Right ventricle myocardium superior (tissue), 1 donor: ENCODE results near the gene BFSP2. TPM values are rescaled to one million over a fixed set of nuclear protein-coding genes. Genes with fewer than 3 reads are reported as not detected.
"Not testable (repeated sequence)": the region's sequence is repeated elsewhere in the genome, so short reads cannot be mapped to it uniquely, and the experiment has no call there.

Experiments
- ATAC-seq: fragments of 200-7000 bp; cut with Tn5 transposase; one replicate; pipeline ENCODE4 v1.9.1; 2020; ENCODE audit warnings: mild to moderate bottlenecking; ENCODE audit not compliant: poor library complexity
- DNase-seq: peaks from one replicate; pipeline ENCODE4 v3.0.0-alpha.2; 2020
- intact Hi-C: fragments of 100-400 bp; cut with DNase I; formaldehyde crosslinking; loops from one replicate; pipeline ENCODE4 v1.11.2; 2022
- total RNA-seq: library from RNA; stranded (reverse); fragmentation: NEBNext Ultra II Directional; extraction: Animal tissue kit (Norgen Biotek cat#: 25700); gene quantifications from one replicate; pipeline ENCODE4 v1.2.1, GENCODE V29; 2021
- donor health status: DM: no; HTN: yes; CAD: no; lungs with severe emphysema.

Gene BFSP2
- total RNA-seq, 1 donor from 2014 or later, result not detected

- DNase-seq, result no peak
- intact Hi-C loops, result no loop called here
Observed at GRCh38 chr3:133489466-133490085, 89.7 kb downstream of the BFSP2 start.

GRCh38 chr3:133490468-133491351 is 90.9 kb downstream of the BFSP2 start:
- DNase-seq (no peak), ATAC-seq (no peak)
- intact Hi-C loops, result no loop called here

More at GRCh38 chr3:133489466-133490085, 89.7 kb downstream of the BFSP2 start:
- ATAC-seq, result no peak

- no peak for ATAC-seq
- DNase-seq, result no peak
- intact Hi-C loops, result no loop called here
Observed at GRCh38 chr3:133491481-133492059, 91.7 kb downstream of the BFSP2 start.

GRCh38 chr3:133492159-133492741 is 92.4 kb downstream of the BFSP2 start:
- intact Hi-C loops, result no loop called here

GRCh38 chr3:133494469-133494868 is 94.6 kb downstream of the BFSP2 start:
- intact Hi-C loops, result no loop called here
- no peak for DNase-seq
- no peak for ATAC-seq

More at GRCh38 chr3:133492159-133492741, 92.4 kb downstream of the BFSP2 start:
- DNase-seq, result no peak
- ATAC-seq, result no peak

GRCh38 chr3:133502542-133502941 is 102.7 kb downstream of the BFSP2 start:
- intact Hi-C loops, ATAC-seq, DNase-seq: not testable (repeated sequence)

- no peak for ATAC-seq
- DNase-seq, result no peak
- intact Hi-C loops, result no loop called here
Observed at GRCh38 chr3:133503409-133503808, 103.6 kb downstream of the BFSP2 start.

GRCh38 chr3:133504736-133505135 is 104.9 kb downstream of the BFSP2 start:
- DNase-seq (no peak), ATAC-seq (no peak)
- intact Hi-C loops, result no loop called here

GRCh38 chr3:133505813-133506212 is 106.0 kb downstream of the BFSP2 start:
- ATAC-seq, result no peak
- DNase-seq, result no peak
- intact Hi-C loops, result no loop called here

GRCh38 chr3:133506215-133506901 is 106.5 kb downstream of the BFSP2 start:
- no peak for DNase-seq
- ATAC-seq, result no peak
- intact Hi-C loops, result no loop called here

- DNase-seq (no peak), ATAC-seq (peak; percentile 36)
- intact Hi-C loops, result no loop called here
Observed at GRCh38 chr3:133509488-133509887, 109.6 kb downstream of the BFSP2 start.

GRCh38 chr3:133512416-133513089 is 112.7 kb downstream of the BFSP2 start:
- intact Hi-C loops, result no loop called here
- ATAC-seq, result no peak
- DNase-seq, result no peak

GRCh38 chr3:133514418-133514817 is 114.6 kb downstream of the BFSP2 start:
- intact Hi-C loops, result no loop called here
- DNase-seq (no peak), ATAC-seq (no peak)

- intact Hi-C loops, result no loop called here
- DNase-seq (no peak), ATAC-seq (no peak)
Observed at GRCh38 chr3:133515127-133515526, 115.3 kb downstream of the BFSP2 start.

- no peak for DNase-seq
- intact Hi-C loops, result no loop called here
- no peak for ATAC-seq
Observed at GRCh38 chr3:133520286-133520685, 120.4 kb downstream of the BFSP2 start.

- intact Hi-C loops, DNase-seq, ATAC-seq: not testable (repeated sequence)
Observed at GRCh38 chr3:133520938-133521337, 121.1 kb downstream of the BFSP2 start.

GRCh38 chr3:133521946-133522345 is 122.1 kb downstream of the BFSP2 start:
- DNase-seq, result no peak
- intact Hi-C loops, result no loop called here
- ATAC-seq, result no peak

GRCh38 chr3:133523758-133524157 is 123.9 kb downstream of the BFSP2 start:
- ATAC-seq, DNase-seq, intact Hi-C loops: not testable (repeated sequence)
